ENCODE measurements around the gene RNF128. TPM values are rescaled to one million over a fixed set of nuclear protein-coding genes. Genes with fewer than 3 reads are reported as not detected.
A peak's percentile ranks its signal among the peaks of the same experiment; 100 is the strongest.
"Not testable (repeated sequence)": the region's sequence is repeated elsewhere in the genome, so short reads cannot be mapped to it uniquely, and the experiment has no call there.

Gene RNF128
- total RNA-seq, 2 experiments from 2014 or later, result not detected

GRCh38 chrX:106780264-106780663 lies 53.8 kb downstream of the RNF128 start:
- no peaks in the 10 kb centered on the region for H3K36me3 Mint-ChIP-seq (ENCODE audit: low read depth)
- peaks cover 2% of the 10 kb centered on the region for H3K27me3 Mint-ChIP-seq
- H3K4me1 Mint-ChIP-seq, result no peaks in the 10 kb centered on the region
- no peak for DNase-seq
- ChIA-PET CTCF (no interaction called here), POLR2A (no interaction called here)
- H3K9me3 Mint-ChIP-seq, result no peaks in the 10 kb centered on the region
- no peak overlapping the region for H3K27ac Mint-ChIP-seq
- H3K4me3 Mint-ChIP-seq, result no peak overlapping the region

- H3K27me3 Mint-ChIP-seq, result peaks cover 2% of the 10 kb centered on the region
- ChIA-PET POLR2A (no interaction called here), CTCF (no interaction called here)
- no peak overlapping the region for H3K27ac Mint-ChIP-seq
- no peaks in the 10 kb centered on the region for H3K9me3 Mint-ChIP-seq
- DNase-seq, result no peak
- no peaks in the 10 kb centered on the region for H3K36me3 Mint-ChIP-seq (ENCODE audit: low read depth)
- H3K4me1 Mint-ChIP-seq, result no peaks in the 10 kb centered on the region
- no peak overlapping the region for H3K4me3 Mint-ChIP-seq
Measured at GRCh38 chrX:106780664-106781377, 54.3 kb downstream of the RNF128 start.

GRCh38 chrX:106783716-106784115 lies 57.2 kb downstream of the RNF128 start:
- Mint-ChIP-seq H3K27me3 (peaks cover 4% of the 10 kb centered on the region), H3K4me3 (no peak overlapping the region), H3K9me3 (no peaks in the 10 kb centered on the region), H3K27ac (no peak overlapping the region), H3K36me3 (ENCODE audit: low read depth) (no peaks in the 10 kb centered on the region), H3K4me1 (no peaks in the 10 kb centered on the region)
- CTCF ChIA-PET, result no interaction called here
- no peak for DNase-seq
- POLR2A ChIA-PET, result no interaction called here

- Mint-ChIP-seq H3K4me3 (no peak overlapping the region), H3K9me3 (no peaks in the 10 kb centered on the region), H3K27ac (no peak overlapping the region), H3K27me3 (no peaks in the 10 kb centered on the region), H3K4me1 (no peaks in the 10 kb centered on the region), H3K36me3 (ENCODE audit: low read depth) (no peaks in the 10 kb centered on the region)
- POLR2A ChIA-PET, result no interaction called here
- CTCF ChIA-PET, result no interaction called here
- DNase-seq, result no peak
Measured at GRCh38 chrX:106791495-106791894, 65.0 kb downstream of the RNF128 start.

- H3K27me3 Mint-ChIP-seq, result peaks cover 16% of the 10 kb centered on the region
- H3K27ac Mint-ChIP-seq, result no peak overlapping the region
Measured at GRCh38 chrX:106802063-106802387, 75.5 kb downstream of the RNF128 start.

GRCh38 chrX:106802388-106803275 lies 76.1 kb downstream of the RNF128 start, which contains the start of gene TBC1D8B:
Gene TBC1D8B, plus strand, starts transcription at chrX:106802673. Its CDS starts 181 bp downstream, at chrX:106802854.
- H3K27ac Mint-ChIP-seq, result no peak within 1 kb of the TSS
- H3K27me3 Mint-ChIP-seq, result peaks cover 16% of the 10 kb centered on the region
- POLR2A ChIA-PET, result no interaction called here
- H3K4me1 Mint-ChIP-seq, result peaks cover 8% of the 10 kb centered on the region
- H3K4me3 Mint-ChIP-seq, result peak within 1 kb of the TSS; percentile 84
- H3K9me3 Mint-ChIP-seq, result no peaks in the 10 kb centered on the region
- CTCF ChIA-PET, result no interaction called here
- no peaks in the 10 kb centered on the region for H3K36me3 Mint-ChIP-seq (ENCODE audit: low read depth)
- DNase-seq, result peak; percentile 19

More at GRCh38 chrX:106802063-106802387, 75.5 kb downstream of the RNF128 start:
- ChIA-PET CTCF (no interaction called here), POLR2A (no interaction called here)
- DNase-seq, result no peak
- Mint-ChIP-seq H3K4me1 (peaks cover 8% of the 10 kb centered on the region), H3K36me3 (ENCODE audit: low read depth) (no peaks in the 10 kb centered on the region), H3K4me3 (peak overlapping the region; percentile 84), H3K9me3 (no peaks in the 10 kb centered on the region)

- no peaks in the 10 kb centered on the region for H3K27me3 Mint-ChIP-seq
- H3K4me1 Mint-ChIP-seq, result no peaks in the 10 kb centered on the region
- H3K4me3 Mint-ChIP-seq, result no peak overlapping the region
- ChIA-PET CTCF (no interaction called here), POLR2A (no interaction called here)
- no peak overlapping the region for H3K27ac Mint-ChIP-seq
- H3K36me3 Mint-ChIP-seq (ENCODE audit: low read depth), result no peaks in the 10 kb centered on the region
- no peak for DNase-seq
- H3K9me3 Mint-ChIP-seq, result no peaks in the 10 kb centered on the region
Measured at GRCh38 chrX:106811131-106811910, 84.8 kb downstream of the RNF128 start.

GRCh38 chrX:106812930-106813329 lies 86.4 kb downstream of the RNF128 start:
- H3K9me3 Mint-ChIP-seq; H3K4me3 Mint-ChIP-seq; POLR2A ChIA-PET; H3K36me3 Mint-ChIP-seq (ENCODE audit: low read depth); CTCF ChIA-PET; H3K27ac Mint-ChIP-seq; H3K27me3 Mint-ChIP-seq; H3K4me1 Mint-ChIP-seq; DNase-seq: not testable (repeated sequence)

GRCh38 chrX:106814093-106814492 lies 87.6 kb downstream of the RNF128 start:
- H3K27ac Mint-ChIP-seq; H3K27me3 Mint-ChIP-seq; H3K4me3 Mint-ChIP-seq; H3K36me3 Mint-ChIP-seq (ENCODE audit: low read depth); H3K4me1 Mint-ChIP-seq; DNase-seq; CTCF ChIA-PET; H3K9me3 Mint-ChIP-seq; POLR2A ChIA-PET: not testable (repeated sequence)

Other genes with a start within 250 kb of the RNF128 start
- gene RADX, start 114.7 kb upstream of the RNF128 start, total RNA-seq, result 1 to 10 TPM; 7.1 to 9.5 TPM
- 1 to 10 TPM; 1.4 to 1.5 TPM for gene TBC1D8B, start 76.0 kb downstream of the RNF128 start, total RNA-seq
- not detected for gene RIPPLY1, start 176.6 kb downstream of the RNF128 start, total RNA-seq
- not detected for gene CLDN2, start 193.7 kb downstream of the RNF128 start, total RNA-seq